Measurements from ENCODE around the gene CSMD2.

CSMD2 gene

GRCh38 chr1:34156739-34157138, 8.3 kb downstream of the CSMD2 start:
- no peak for DNase-seq
- no peak overlapping the region for H3K9ac ChIP-seq (ENCODE audit: low read length)
- H3F3A ChIP-seq (ENCODE audit: insufficient read depth, low read length) = no peaks in the 10 kb centered on the region
- no peaks in the 10 kb centered on the region for H3K9me3 ChIP-seq (replicated peaks; ENCODE audit: insufficient read depth, low read length)
- no peak overlapping the region for H2AFZ ChIP-seq (ENCODE audit: low read length)
- H3K79me2 ChIP-seq (ENCODE audit: low read length) = no peaks in the 10 kb centered on the region
- H3K36me3 ChIP-seq (replicated peaks; ENCODE audit: insufficient read depth, low read length) = no peaks in the 10 kb centered on the region
- H3K27ac ChIP-seq (ENCODE audit: low read length) = no peak overlapping the region
- H3K9me2 ChIP-seq (replicated peaks; ENCODE audit: insufficient read depth, low read length) = no peaks in the 10 kb centered on the region
- no peak overlapping the region for H3K4me2 ChIP-seq (ENCODE audit: low read depth, low read length)
- H3K4me3 ChIP-seq (ENCODE audit: low read length) = no peak overlapping the region
- TF ChIP-seq EZH2 (optimal IDR thresholded peaks at IDR 0.05; ENCODE audit: low read depth, low read length) = no peak
- TF ChIP-seq EZH2phosphoT487 (IDR thresholded peaks at IDR 0.05; ENCODE audit: low read length) = no peak
- TF ChIP-seq, protein P1, sequence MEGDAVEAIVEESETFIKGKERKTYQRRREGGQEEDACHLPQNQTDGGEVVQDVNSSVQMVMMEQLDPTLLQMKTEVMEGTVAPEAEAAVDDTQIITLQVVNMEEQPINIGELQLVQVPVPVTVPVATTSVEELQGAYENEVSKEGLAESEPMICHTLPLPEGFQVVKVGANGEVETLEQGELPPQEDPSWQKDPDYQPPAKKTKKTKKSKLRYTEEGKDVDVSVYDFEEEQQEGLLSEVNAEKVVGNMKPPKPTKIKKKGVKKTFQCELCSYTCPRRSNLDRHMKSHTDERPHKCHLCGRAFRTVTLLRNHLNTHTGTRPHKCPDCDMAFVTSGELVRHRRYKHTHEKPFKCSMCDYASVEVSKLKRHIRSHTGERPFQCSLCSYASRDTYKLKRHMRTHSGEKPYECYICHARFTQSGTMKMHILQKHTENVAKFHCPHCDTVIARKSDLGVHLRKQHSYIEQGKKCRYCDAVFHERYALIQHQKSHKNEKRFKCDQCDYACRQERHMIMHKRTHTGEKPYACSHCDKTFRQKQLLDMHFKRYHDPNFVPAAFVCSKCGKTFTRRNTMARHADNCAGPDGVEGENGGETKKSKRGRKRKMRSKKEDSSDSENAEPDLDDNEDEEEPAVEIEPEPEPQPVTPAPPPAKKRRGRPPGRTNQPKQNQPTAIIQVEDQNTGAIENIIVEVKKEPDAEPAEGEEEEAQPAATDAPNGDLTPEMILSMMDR (IDR thresholded peaks at IDR 0.05; ENCODE audit: low read length) = no peak
- H3K27me3 ChIP-seq (replicated peaks; ENCODE audit: insufficient read depth, low read length) = peaks cover 43% of the 10 kb centered on the region
- H3K4me1 ChIP-seq (ENCODE audit: low read length) = no peaks in the 10 kb centered on the region
- H4K20me1 ChIP-seq (ENCODE audit: insufficient read depth, low read length) = no peaks in the 10 kb centered on the region

- no peak for DNase-seq
- TF ChIP-seq, protein P1 (IDR thresholded peaks at IDR 0.05; ENCODE audit: low read length) = no peak
- TF ChIP-seq EZH2phosphoT487 (IDR thresholded peaks at IDR 0.05; ENCODE audit: low read length) = no peak
- TF ChIP-seq EZH2 (optimal IDR thresholded peaks at IDR 0.05; ENCODE audit: low read depth, low read length) = no peak
- H3K4me1 ChIP-seq (ENCODE audit: low read length) = no peaks in the 10 kb centered on the region
- no peak overlapping the region for H2AFZ ChIP-seq (ENCODE audit: low read length)
- H3K9ac ChIP-seq (ENCODE audit: low read length) = no peak overlapping the region
- H3K9me2 ChIP-seq (replicated peaks; ENCODE audit: insufficient read depth, low read length) = no peaks in the 10 kb centered on the region
- H3K9me3 ChIP-seq (replicated peaks; ENCODE audit: insufficient read depth, low read length) = no peaks in the 10 kb centered on the region
- H3F3A ChIP-seq (ENCODE audit: insufficient read depth, low read length) = no peaks in the 10 kb centered on the region
- no peaks in the 10 kb centered on the region for H4K20me1 ChIP-seq (ENCODE audit: insufficient read depth, low read length)
- H3K36me3 ChIP-seq (replicated peaks; ENCODE audit: insufficient read depth, low read length) = no peaks in the 10 kb centered on the region
- H3K4me2 ChIP-seq (ENCODE audit: low read depth, low read length) = no peak overlapping the region
- no peak overlapping the region for H3K27ac ChIP-seq (ENCODE audit: low read length)
- peaks cover 35% of the 10 kb centered on the region for H3K27me3 ChIP-seq (replicated peaks; ENCODE audit: insufficient read depth, low read length)
- H3K79me2 ChIP-seq (ENCODE audit: low read length) = no peaks in the 10 kb centered on the region
- no peak overlapping the region for H3K4me3 ChIP-seq (ENCODE audit: low read length)
Measured at GRCh38 chr1:34155860-34156259, 9.2 kb downstream of the CSMD2 start.

GRCh38 chr1:34153246-34153645, 11.8 kb downstream of the CSMD2 start:
- Histone ChIP-seq H3F3A (ENCODE audit: insufficient read depth, low read length) (no peaks in the 10 kb centered on the region), H3K9ac (ENCODE audit: low read length) (no peak overlapping the region), H3K79me2 (ENCODE audit: low read length) (no peaks in the 10 kb centered on the region), H2AFZ (ENCODE audit: low read length) (no peak overlapping the region), H3K9me2 (replicated peaks; ENCODE audit: insufficient read depth, low read length) (no peaks in the 10 kb centered on the region), H3K4me1 (ENCODE audit: low read length) (no peaks in the 10 kb centered on the region), H3K4me3 (ENCODE audit: low read length) (no peak overlapping the region), H3K27me3 (replicated peaks; ENCODE audit: insufficient read depth, low read length) (peaks cover 20% of the 10 kb centered on the region), H3K4me2 (ENCODE audit: low read depth, low read length) (no peak overlapping the region), H3K36me3 (replicated peaks; ENCODE audit: insufficient read depth, low read length) (no peaks in the 10 kb centered on the region), H3K27ac (ENCODE audit: low read length) (no peak overlapping the region), H3K9me3 (replicated peaks; ENCODE audit: insufficient read depth, low read length) (no peaks in the 10 kb centered on the region), H4K20me1 (ENCODE audit: insufficient read depth, low read length) (no peaks in the 10 kb centered on the region)
- no peak for DNase-seq
- no peak for TF ChIP-seq EZH2 (optimal IDR thresholded peaks at IDR 0.05; ENCODE audit: low read depth, low read length)
- TF ChIP-seq, protein P1 (IDR thresholded peaks at IDR 0.05; ENCODE audit: low read length) = no peak
- no peak for TF ChIP-seq EZH2phosphoT487 (IDR thresholded peaks at IDR 0.05; ENCODE audit: low read length)

All from MM.1S (cell line).